Left ventricle myocardium inferior (tissue), 1 donor: ENCODE results near the gene STUB1. TPM values are rescaled to one million over a fixed set of nuclear protein-coding genes. Genes with fewer than 3 reads are reported as not detected.

Experiments used
- DNase-seq: peaks from one replicate; pipeline ENCODE4 v3.0.0-alpha.2; 2020
- H3K27ac ChIP-seq: fragments of 200-600 bp; replicated peaks from 2 replicates; pipeline ENCODE4 v1.8.0; 2021
- H3K27me3 ChIP-seq: fragments of 200-600 bp; 2 replicates; pipeline ENCODE4 v1.8.0; 2021; ENCODE audit warnings: low read depth
- H3K36me3 ChIP-seq: fragments of 200-600 bp; 2 replicates; pipeline ENCODE4 v1.8.0; 2021
- H3K4me1 ChIP-seq: fragments of 200-600 bp; 2 replicates; pipeline ENCODE4 v1.8.0; 2021
- H3K4me3 ChIP-seq: fragments of 200-600 bp; 2 replicates; pipeline ENCODE4 v1.8.0; 2021; ENCODE audit warnings: mild to moderate bottlenecking, moderate library complexity
- H3K9me3 ChIP-seq: fragments of 200-600 bp; replicated peaks from 2 replicates; pipeline ENCODE4 v1.8.0; 2021
- CTCF ChIP-seq: fragments of 200-600 bp; IDR thresholded peaks from 2 replicates; pipeline ENCODE4 v1.8.0; 2021; ENCODE audit warnings: antibody characterized with exemption, mild to moderate bottlenecking, borderline replicate concordance
- intact Hi-C: fragments of 100-400 bp; cut with micrococcal nuclease; formaldehyde crosslinking; loops from one replicate; pipeline ENCODE4 v1.11.0; 2022
- total RNA-seq: library from RNA; stranded (reverse); fragmentation: NEBNext Ultra II Directional; extraction: Animal tissue kit (Norgen Biotek cat#: 25700); gene quantifications from one replicate; pipeline ENCODE4 v1.2.1, GENCODE V29; 2021
- donor health status: DM: no; HTN: yes; CAD: no; lungs with severe emphysema.

Gene STUB1
- total RNA-seq, 1 donor from 2014 or later, result 113 TPM

DNA sequence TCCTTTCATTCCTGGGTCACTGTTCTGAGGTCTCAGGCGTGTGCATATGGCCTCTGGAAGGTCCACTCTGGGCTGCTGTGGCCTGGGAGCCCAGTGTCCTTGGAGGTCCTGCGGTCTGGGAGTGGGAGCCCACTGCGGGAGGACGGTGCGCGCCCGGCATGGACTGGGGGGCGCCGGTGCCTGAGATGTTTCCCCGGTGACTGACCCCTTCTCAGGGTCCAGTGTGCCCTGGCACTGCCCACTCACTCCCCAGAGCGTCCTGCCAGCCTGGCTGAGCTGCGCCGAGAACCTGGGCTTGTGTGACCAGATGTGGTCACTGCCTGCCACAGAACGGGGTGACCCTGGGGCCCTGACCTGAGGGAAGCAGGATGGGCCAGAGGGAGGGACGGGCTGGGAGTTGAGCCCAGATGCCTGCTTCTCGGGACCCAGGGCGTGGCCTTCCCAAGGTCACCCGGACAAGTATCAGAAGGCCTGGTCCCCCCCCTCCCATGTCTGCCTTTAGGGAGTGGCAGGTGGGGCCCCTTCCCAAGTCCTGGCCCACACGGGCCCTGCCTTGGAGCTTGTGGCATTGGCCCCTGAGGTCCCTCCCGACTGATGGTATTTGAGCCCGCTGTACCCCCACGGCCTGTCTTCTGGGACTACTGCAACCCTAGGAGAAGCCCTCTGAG, 5.9 kb upstream of the STUB1 start:
- H3K27me3 ChIP-seq, result peaks cover 19% of the 10 kb centered on the region
- H3K27ac ChIP-seq, result peak overlapping the region; percentile 64
- DNase-seq, result no peak
- TF ChIP-seq CTCF, result no peak
- peaks cover 35% of the 10 kb centered on the region for H3K4me1 ChIP-seq
- intact Hi-C loops, result no loop called here
- H3K4me3 ChIP-seq, result peak overlapping the region; percentile 61
- H3K36me3 ChIP-seq, result peaks cover 50% of the 10 kb centered on the region
- no peaks in the 10 kb centered on the region for H3K9me3 ChIP-seq

- TF ChIP-seq CTCF, result no peak
- Histone ChIP-seq H3K9me3 (no peaks in the 10 kb centered on the region), H3K36me3 (peaks cover 41% of the 10 kb centered on the region), H3K27ac (peak within 1 kb of the TSS; percentile 64), H3K4me3 (peak within 1 kb of the TSS; percentile 61), H3K27me3 (peaks cover 19% of the 10 kb centered on the region), H3K4me1 (peaks cover 39% of the 10 kb centered on the region)
- intact Hi-C loops, result no loop called here
- no peak for DNase-seq
Measured at GRCh38 chr16:674968-675883, 5.0 kb upstream of the STUB1 start, which contains the start of gene RHBDL1. TSS of gene RHBDL1 (plus strand) at chr16:675671. CDS start at chr16:675791, 120 bp downstream.

DNA sequence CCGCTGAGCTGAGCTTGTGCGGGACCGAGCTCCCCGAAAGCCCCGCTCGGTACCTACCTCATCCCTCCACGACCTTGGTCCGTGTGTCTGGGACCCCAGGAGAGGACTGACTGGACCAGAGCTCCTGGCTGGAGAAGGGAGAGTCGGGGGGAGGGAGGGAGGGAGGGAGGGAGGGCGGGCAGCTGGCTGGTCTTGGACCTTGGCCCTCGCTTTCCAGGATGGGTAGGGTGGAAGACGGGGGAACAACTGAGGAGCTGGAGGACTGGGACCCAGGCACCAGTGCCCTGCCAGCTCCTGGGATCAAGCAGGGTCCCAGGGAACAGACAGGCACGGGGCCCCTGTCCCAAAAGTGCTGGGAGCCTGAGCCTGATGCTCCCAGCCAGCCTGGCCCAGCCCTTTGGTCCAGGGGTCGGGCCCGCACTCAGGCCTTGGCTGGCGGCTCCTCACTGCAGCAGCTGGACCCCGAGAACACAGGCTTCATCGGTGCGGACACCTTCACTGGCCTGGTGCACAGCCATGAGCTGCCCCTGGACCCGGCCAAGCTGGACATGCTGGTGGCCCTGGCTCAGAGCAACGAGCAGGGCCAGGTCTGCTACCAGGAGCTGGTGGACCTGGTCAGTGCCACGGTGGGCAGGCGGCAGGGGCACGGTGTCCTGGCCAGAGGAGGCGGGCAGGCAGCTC, 4.2 kb upstream of the STUB1 start:
- H3K27ac ChIP-seq, result peak overlapping the region; percentile 64
- H3K4me3 ChIP-seq, result peak overlapping the region; percentile 61
- intact Hi-C loops, result no loop called here
- H3K27me3 ChIP-seq, result peaks cover 19% of the 10 kb centered on the region
- peaks cover 33% of the 10 kb centered on the region for H3K36me3 ChIP-seq
- H3K9me3 ChIP-seq, result no peaks in the 10 kb centered on the region
- no peak for TF ChIP-seq CTCF
- no peak for DNase-seq
- H3K4me1 ChIP-seq, result peaks cover 46% of the 10 kb centered on the region

GRCh38 chr16:676565-676902, 3.7 kb upstream of the STUB1 start:
- Histone ChIP-seq H3K9me3 (no peaks in the 10 kb centered on the region), H3K4me3 (no peak overlapping the region), H3K27me3 (peaks cover 19% of the 10 kb centered on the region), H3K36me3 (peaks cover 31% of the 10 kb centered on the region), H3K4me1 (peaks cover 51% of the 10 kb centered on the region), H3K27ac (no peak overlapping the region)
- no peak for TF ChIP-seq CTCF
- intact Hi-C loops, result no loop called here
- no peak for DNase-seq

- peaks cover 55% of the 10 kb centered on the region for H3K4me1 ChIP-seq
- H3K36me3 ChIP-seq, result peaks cover 31% of the 10 kb centered on the region
- peaks cover 19% of the 10 kb centered on the region for H3K27me3 ChIP-seq
- no peak overlapping the region for H3K27ac ChIP-seq
- no peak for TF ChIP-seq CTCF
- no peaks in the 10 kb centered on the region for H3K9me3 ChIP-seq
- intact Hi-C loops, result no loop called here
- no peak for DNase-seq
- no peak overlapping the region for H3K4me3 ChIP-seq
Measured at GRCh38 chr16:676913-677312, 3.3 kb upstream of the STUB1 start.
